Prostate gland (tissue), 2 donors: ENCODE results near the gene TMEM154. TPM values are rescaled to one million over a fixed set of nuclear protein-coding genes. Genes with fewer than 3 reads are reported as not detected.

Experiments used
- DNase-seq: peaks from one replicate; pipeline ENCODE4 v3.0.0-alpha.2; 2019; ENCODE audit warnings: low spot score
- H3K27ac ChIP-seq, 2 donors: fragments of 200-600 bp; sonication (generic); 2 replicates each; pipeline ENCODE4 v1.5.1; 2017 to 2019
- H3K27me3 ChIP-seq: fragments of 200-600 bp; sonication (generic); replicated peaks from 2 replicates; pipeline ENCODE4 v1.5.1; 2019; ENCODE audit not compliant: insufficient read depth
- H3K36me3 ChIP-seq, 2 donors: fragments of 200-600 bp; sonication (generic); 1 replicate in 1 of 2; 2 replicates in 1 of 2; pipeline versions ENCODE4 v1.5.1 to v1.8.1; 2017 to 2019
- H3K4me1 ChIP-seq: fragments of 200-600 bp; sonication (generic); replicated peaks from 2 replicates; pipeline ENCODE4 v1.5.1; 2019
- H3K4me3 ChIP-seq, 2 donors: fragments of 200-600 bp; sonication (generic); 2 replicates each; pipeline ENCODE4 v1.5.1; 2017 to 2019
- H3K9me3 ChIP-seq: fragments of 200-600 bp; sonication (generic); 2 replicates; pipeline ENCODE4 v1.5.1; 2017
- POLR2A ChIP-seq: fragments of 450-650 bp; IDR thresholded peaks from one replicate; pipeline ENCODE4 v1.6.1; 2016; ENCODE audit warnings: antibody characterized with exemption, mild to moderate bottlenecking
- POLR2AphosphoS5 ChIP-seq: sonication (generic); formaldehyde crosslinking; IDR thresholded peaks from one replicate; pipeline ENCODE4 v1.6.1; 2017; ENCODE audit warnings: antibody characterized with exemption
- WGBS: methylation state at CpG from one replicate; pipeline ENCODE4 v1.1.5; 2018; 5-methylcytosine and 5-hydroxymethylcytosine counted together
- intact Hi-C: fragments of 100-400 bp; cut with DNase I; formaldehyde crosslinking; loops from one replicate; pipeline ENCODE4 v1.14.2; 2022
- total RNA-seq, 2 donors: library from RNA; depleted of rRNA; stranded (reverse); fragments of >200 nt; gene quantifications; one replicate each; pipeline ENCODE4 v1.1.0, GENCODE V29; 2016
- TF ChIP-seq, protein P1 (sequence below), 4 experiments: fragments of 200-600 bp in 2 of 4; fragments of 450-650 bp in 2 of 4; sonication (generic) in 2 of 4; IDR thresholded peaks; 1 replicate in 3 of 4; 2 replicates in 1 of 4; pipeline ENCODE4 v1.5.1; 2016 to 2019; ENCODE audit warnings: antibody characterized with exemption in 4 of 4, mild to moderate bottlenecking in 2 of 4, moderate library complexity in 2 of 4

The TMEM154 gene
- total RNA-seq, 2 donors from 2014 or later: 2.6 to 2.7 TPM

- no peaks in the 10 kb centered on the region for H3K36me3 ChIP-seq
- WGBS: 39% methylated on average over 3 of the region's 3 CpGs
- H3K27me3 ChIP-seq: no peaks in the 10 kb centered on the region
- H3K4me1 ChIP-seq: no peaks in the 10 kb centered on the region
- H3K9me3 ChIP-seq: no peaks in the 10 kb centered on the region
- TF ChIP-seq POLR2AphosphoS5 (no peak), POLR2A (no peak)
- TF ChIP-seq, protein P1, sequence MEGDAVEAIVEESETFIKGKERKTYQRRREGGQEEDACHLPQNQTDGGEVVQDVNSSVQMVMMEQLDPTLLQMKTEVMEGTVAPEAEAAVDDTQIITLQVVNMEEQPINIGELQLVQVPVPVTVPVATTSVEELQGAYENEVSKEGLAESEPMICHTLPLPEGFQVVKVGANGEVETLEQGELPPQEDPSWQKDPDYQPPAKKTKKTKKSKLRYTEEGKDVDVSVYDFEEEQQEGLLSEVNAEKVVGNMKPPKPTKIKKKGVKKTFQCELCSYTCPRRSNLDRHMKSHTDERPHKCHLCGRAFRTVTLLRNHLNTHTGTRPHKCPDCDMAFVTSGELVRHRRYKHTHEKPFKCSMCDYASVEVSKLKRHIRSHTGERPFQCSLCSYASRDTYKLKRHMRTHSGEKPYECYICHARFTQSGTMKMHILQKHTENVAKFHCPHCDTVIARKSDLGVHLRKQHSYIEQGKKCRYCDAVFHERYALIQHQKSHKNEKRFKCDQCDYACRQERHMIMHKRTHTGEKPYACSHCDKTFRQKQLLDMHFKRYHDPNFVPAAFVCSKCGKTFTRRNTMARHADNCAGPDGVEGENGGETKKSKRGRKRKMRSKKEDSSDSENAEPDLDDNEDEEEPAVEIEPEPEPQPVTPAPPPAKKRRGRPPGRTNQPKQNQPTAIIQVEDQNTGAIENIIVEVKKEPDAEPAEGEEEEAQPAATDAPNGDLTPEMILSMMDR (IDR thresholded peaks at IDR 0.05): no peak
- intact Hi-C loops: no loop called here
- no peak overlapping the region for H3K4me3 ChIP-seq
- DNase-seq: no peak
- no peak overlapping the region for H3K27ac ChIP-seq
Measured at GRCh38 chr4:152697284-152698088, 17.7 kb upstream of the TMEM154 start.

DNA sequence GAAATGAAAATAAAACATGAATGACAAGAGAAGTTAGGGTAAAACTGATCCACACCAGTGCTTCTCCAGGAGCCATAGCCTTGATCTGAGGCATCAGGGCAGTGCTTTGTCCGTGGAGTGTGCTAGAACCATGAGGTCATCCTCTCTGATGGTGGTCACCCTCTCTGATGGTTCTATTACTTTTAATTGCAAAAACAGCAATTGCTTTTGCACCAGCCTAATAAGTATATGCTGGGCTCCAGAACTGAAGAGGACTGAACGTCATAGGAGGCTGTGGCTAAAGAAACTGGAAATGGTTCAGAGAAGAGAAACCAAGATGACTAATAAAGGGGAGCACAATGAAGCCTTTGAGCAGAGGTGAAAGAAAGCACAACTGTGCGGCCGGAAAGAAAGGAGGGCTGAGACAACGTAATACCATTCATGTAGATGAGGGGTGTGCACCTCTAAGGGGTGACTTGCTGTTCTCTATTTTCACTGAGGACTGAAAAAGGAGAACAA lies 17.0 kb upstream of the TMEM154 start:
- TF ChIP-seq POLR2AphosphoS5: peak; percentile 3
- TF ChIP-seq, protein P1 (IDR thresholded peaks at IDR 0.05): no peak
- TF ChIP-seq POLR2A: no peak
- intact Hi-C loops: no loop called here
- Histone ChIP-seq H3K4me1 (no peaks in the 10 kb centered on the region), H3K27ac (no peak overlapping the region), H3K36me3 (no peaks in the 10 kb centered on the region), H3K9me3 (no peaks in the 10 kb centered on the region), H3K4me3 (no peak overlapping the region), H3K27me3 (no peaks in the 10 kb centered on the region)
- no peak for DNase-seq
- 18% methylated on average over 5 of the region's 5 CpGs for WGBS

- no peak overlapping the region for H3K27ac ChIP-seq
- WGBS: 90% methylated on average over 5 of the region's 5 CpGs
- TF ChIP-seq POLR2A: no peak
- TF ChIP-seq POLR2AphosphoS5: no peak
- TF ChIP-seq, protein P1 (IDR thresholded peaks at IDR 0.05): no peak
- no peaks in the 10 kb centered on the region for H3K9me3 ChIP-seq
- H3K36me3 ChIP-seq: no peaks in the 10 kb centered on the region
- H3K4me1 ChIP-seq: no peaks in the 10 kb centered on the region
- no peaks in the 10 kb centered on the region for H3K27me3 ChIP-seq
- no peak for DNase-seq
- intact Hi-C loops: no loop called here
- no peak overlapping the region for H3K4me3 ChIP-seq
Measured at GRCh38 chr4:152693871-152694270, 14.1 kb upstream of the TMEM154 start.

- Histone ChIP-seq H3K4me3 (no peak overlapping the region), H3K9me3 (no peaks in the 10 kb centered on the region), H3K27ac (no peak overlapping the region), H3K36me3 (no peaks in the 10 kb centered on the region), H3K4me1 (no peaks in the 10 kb centered on the region), H3K27me3 (no peaks in the 10 kb centered on the region)
- intact Hi-C loops: no loop called here
- DNase-seq: no peak
- no peak for TF ChIP-seq POLR2A
- no peak for TF ChIP-seq POLR2AphosphoS5
- TF ChIP-seq, protein P1 (IDR thresholded peaks at IDR 0.05): no peak
- 70% methylated on average over 1 of the region's 1 CpG for WGBS
Measured at GRCh38 chr4:152691761-152692160, 12.0 kb upstream of the TMEM154 start.
